Measurements from ENCODE around the gene C18orf54.

DNA sequence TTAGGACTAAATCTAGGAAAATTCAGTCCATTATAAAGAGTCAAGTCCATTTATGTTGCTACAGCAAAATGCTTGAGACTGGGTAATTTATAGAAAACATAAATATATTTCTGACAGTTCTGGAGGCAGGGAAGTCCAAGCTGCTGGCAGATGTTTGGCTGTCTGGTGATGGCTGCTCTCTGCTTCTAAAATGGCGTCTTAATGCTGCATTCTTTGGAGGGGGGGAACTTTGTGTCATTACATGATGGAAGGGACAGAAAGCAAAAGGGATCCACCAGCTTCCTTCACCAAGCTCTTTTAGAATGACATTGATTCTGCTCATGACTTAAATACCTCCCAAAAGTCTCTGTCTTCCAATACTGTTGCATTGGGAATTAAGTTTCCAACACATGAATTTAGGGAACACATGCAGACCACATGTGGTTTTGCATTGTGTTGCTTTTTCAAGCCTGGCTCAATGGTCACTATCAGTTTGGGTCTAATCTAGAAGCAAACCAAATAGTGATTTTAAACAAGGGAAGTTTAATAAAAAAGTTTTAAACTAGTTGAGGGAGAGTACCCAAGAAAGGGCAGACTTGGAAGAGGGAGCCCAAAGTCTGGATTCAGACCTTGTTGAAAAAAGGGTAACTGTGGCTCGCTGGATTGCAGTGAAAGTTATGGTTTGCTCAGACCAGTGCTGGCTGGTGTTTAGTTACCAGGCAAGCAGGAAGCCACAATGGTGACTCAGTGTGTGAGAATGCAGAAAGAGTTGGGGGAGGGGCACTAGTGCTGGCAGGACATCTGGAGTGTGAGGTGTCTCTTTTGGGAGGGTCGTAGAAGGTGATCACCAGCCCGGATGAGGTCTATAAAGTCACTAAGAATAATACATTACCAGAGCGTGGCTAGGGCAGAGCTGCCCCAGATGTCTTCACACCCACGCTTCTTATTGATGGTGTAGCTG is 30.8 kb downstream of the C18orf54 start:
- TF ChIP-seq, protein P1, sequence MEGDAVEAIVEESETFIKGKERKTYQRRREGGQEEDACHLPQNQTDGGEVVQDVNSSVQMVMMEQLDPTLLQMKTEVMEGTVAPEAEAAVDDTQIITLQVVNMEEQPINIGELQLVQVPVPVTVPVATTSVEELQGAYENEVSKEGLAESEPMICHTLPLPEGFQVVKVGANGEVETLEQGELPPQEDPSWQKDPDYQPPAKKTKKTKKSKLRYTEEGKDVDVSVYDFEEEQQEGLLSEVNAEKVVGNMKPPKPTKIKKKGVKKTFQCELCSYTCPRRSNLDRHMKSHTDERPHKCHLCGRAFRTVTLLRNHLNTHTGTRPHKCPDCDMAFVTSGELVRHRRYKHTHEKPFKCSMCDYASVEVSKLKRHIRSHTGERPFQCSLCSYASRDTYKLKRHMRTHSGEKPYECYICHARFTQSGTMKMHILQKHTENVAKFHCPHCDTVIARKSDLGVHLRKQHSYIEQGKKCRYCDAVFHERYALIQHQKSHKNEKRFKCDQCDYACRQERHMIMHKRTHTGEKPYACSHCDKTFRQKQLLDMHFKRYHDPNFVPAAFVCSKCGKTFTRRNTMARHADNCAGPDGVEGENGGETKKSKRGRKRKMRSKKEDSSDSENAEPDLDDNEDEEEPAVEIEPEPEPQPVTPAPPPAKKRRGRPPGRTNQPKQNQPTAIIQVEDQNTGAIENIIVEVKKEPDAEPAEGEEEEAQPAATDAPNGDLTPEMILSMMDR (IDR thresholded peaks at IDR 0.05): no peak
- no peak for TF ChIP-seq EZH2phosphoT487 (IDR thresholded peaks at IDR 0.05)

Measured in neural progenitor cell (in vitro differentiated cells).